Hepatocyte (in vitro differentiated cells): ENCODE results near the gene AAK1.

ENCODE experiments used
- EZH2 ChIP-seq: fragments of 200-600 bp; sonication (generic); IDR thresholded peaks from 2 replicates; pipeline ENCODE4 v1.6.1; 2016; ENCODE audit warnings: antibody characterized with exemption, mild to moderate bottlenecking, borderline replicate concordance
- EZH2phosphoT487 ChIP-seq: fragments of 200-600 bp; sonication (generic); IDR thresholded peaks from one replicate; pipeline ENCODE4 v1.6.1; 2018; ENCODE audit warnings: antibody characterized with exemption, mild to moderate bottlenecking, low read depth, moderate library complexity; ENCODE audit not compliant: unreplicated experiment, severe bottlenecking
- TF ChIP-seq, protein P1 (sequence below): fragments of 200-600 bp; sonication (generic); IDR thresholded peaks from 2 replicates; pipeline ENCODE4 v1.5.1; 2016; ENCODE audit warnings: antibody characterized with exemption, mild to moderate bottlenecking; ENCODE audit not compliant: poor library complexity

GRCh38 chr2:69483024-69483423 is 160.5 kb downstream of the AAK1 start:
- TF ChIP-seq, protein P1, sequence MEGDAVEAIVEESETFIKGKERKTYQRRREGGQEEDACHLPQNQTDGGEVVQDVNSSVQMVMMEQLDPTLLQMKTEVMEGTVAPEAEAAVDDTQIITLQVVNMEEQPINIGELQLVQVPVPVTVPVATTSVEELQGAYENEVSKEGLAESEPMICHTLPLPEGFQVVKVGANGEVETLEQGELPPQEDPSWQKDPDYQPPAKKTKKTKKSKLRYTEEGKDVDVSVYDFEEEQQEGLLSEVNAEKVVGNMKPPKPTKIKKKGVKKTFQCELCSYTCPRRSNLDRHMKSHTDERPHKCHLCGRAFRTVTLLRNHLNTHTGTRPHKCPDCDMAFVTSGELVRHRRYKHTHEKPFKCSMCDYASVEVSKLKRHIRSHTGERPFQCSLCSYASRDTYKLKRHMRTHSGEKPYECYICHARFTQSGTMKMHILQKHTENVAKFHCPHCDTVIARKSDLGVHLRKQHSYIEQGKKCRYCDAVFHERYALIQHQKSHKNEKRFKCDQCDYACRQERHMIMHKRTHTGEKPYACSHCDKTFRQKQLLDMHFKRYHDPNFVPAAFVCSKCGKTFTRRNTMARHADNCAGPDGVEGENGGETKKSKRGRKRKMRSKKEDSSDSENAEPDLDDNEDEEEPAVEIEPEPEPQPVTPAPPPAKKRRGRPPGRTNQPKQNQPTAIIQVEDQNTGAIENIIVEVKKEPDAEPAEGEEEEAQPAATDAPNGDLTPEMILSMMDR: no peak
- TF ChIP-seq EZH2: no peak
- TF ChIP-seq EZH2phosphoT487: no peak
